NCI-H1436 (cell line): Measurements from ENCODE around the gene TRPM5.

Experiments used
- DNase-seq: peaks from one replicate; lab custom pipeline; 2025; lab: John Stamatoyannopoulos, UW

Gene TRPM5

DNA sequence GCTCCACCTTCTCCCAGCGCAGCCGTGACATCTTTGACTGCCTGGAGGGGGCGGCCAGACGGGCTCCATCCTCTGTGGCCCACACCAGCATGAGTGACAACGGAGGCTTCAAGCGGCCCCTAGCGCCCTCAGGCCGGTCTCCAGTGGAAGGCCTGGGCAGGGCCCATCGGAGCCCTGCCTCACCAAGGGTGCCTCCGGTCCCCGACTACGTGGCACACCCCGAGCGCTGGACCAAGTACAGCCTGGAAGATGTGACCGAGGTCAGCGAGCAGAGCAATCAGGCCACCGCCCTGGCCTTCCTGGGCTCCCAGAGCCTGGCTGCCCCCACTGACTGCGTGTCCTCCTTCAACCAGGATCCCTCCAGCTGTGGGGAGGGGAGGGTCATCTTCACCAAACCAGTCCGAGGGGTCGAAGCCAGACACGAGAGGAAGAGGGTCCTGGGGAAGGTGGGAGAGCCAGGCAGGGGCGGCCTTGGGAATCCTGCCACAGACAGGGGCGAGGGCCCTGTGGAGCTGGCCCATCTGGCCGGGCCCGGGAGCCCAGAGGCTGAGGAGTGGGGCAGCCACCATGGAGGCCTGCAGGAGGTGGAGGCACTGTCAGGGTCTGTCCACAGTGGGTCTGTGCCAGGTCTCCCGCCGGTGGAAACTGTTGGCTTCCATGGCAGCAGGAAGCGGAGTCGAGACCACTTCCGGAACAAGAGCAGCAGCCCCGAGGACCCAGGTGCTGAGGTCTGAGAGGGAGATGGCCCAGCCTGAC lies 41.2 kb downstream of the TRPM5 start:
- no peak for DNase-seq

DNA sequence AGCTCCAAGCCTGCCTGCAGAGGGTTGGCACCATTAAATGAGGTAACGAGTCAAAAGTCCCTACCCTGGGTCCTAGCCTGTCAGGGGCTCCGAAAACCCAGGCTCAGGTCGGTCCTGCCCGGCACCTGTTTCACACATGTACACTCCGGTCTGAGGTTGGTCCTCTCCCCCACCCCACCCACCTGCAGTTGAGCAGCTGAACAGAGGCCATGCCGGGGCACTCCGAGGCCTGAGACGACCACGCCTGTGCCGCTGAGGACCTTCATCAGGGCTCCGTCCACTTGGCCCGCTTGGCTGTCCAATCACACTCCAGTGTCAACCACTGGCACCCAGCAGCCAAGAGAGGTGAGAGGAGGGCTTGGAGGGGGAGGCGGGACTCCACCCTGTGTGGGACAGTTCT lies 42.2 kb downstream of the TRPM5 start:
- DNase-seq, result no peak

DNA sequence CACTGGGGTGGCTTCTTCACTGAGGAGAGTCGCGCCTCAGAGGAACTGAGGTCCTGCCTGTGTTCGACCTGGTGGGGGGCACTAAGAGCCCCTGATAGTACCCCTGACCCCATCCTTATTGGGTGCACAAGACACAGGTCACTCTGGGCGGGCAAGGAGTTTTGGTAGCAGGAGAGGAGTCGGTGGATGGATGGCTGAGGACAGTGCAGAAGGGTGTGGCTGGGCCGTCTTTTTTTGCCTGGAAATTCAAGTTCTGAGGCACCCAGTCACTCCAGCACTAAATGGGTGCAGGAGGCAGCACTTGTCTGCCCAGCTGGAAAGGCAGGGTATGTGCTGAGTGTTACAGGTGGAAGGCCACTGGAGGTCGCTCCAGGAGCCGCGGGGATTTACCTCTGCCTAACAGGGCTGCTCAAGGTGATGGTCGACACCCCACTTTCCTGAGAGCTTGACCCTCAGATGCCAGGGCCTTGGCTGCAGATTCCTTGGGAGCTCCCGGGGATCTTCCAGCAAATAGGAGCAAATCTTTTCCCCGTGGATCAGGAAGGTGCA lies 42.8 kb downstream of the TRPM5 start:
- DNase-seq, result no peak

DNA sequence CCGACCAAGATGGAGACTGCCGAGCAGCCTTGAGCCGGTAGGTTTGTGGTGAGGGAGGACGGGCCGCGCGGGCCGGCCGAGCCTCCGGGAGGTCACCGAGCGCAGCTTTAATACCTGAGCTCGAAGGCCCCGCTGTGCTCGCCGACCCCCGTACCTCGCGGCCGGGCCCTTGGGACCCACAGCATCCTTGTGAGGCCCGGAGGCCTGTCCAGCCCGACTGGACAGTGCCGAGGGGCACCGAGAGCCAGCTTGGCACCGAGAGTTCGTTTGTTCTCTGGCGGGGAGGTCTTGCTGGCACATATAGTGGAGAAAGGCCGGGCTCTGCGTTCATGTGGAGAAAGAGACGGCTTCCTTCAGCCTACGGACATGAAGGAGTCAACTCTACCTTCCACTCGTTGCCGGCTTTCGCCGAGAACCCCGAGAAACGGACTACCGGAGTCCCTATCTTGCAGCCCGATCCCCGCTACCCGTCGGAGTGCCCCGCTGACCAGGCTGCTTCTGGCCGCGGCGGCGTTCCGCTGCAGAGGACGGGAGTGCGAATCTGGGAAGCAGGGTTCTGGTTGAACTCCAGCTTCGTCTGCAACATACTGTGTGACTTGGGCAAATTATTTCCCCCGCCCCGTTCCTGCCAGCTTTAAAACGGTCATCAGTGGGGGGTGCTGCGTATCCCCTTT lies 43.4 kb downstream of the TRPM5 start:
- DNase-seq, result no peak

DNA sequence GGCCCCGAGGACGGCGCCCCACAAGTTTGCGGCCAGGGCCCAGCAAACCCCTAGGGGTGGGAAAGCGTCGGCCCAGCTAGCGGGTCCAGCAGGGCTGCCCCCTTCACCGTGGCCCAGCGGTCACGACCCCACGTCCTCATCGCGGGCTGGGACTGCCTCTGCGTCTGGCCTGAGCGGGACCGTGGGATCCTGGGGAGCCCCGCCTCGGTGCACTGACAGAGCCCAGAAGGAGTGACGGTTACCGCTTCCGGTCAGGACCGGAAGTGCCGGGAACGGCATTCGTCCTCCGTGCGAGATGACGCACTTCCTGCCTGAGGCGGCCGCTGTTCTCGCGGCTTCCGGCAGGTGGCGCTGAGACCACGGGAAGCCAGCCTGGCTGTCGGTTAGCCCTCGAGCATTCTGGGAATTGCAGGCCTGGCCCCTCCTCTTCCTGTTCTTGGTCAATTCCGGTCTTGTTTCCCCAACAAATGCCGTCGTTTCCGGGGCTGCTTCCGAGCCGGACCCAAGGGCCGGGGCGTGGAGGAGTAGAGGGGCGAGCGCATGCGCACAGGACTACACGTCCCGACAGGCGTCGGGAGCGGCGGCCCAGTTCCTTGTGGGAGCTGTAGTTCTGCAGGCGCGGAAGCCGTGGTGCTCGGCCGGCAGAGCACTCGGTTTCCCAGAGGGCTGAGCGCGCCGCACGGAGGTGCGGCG lies 44.1 kb downstream of the TRPM5 start, which contains the start of gene TSSC4:
TSSC4 (plus strand) TSS at position 682 of the 693 bp plus-strand sequence. CDS start 1,884 bp downstream, outside the sequence.
- peak; percentile 99 for DNase-seq

DNA sequence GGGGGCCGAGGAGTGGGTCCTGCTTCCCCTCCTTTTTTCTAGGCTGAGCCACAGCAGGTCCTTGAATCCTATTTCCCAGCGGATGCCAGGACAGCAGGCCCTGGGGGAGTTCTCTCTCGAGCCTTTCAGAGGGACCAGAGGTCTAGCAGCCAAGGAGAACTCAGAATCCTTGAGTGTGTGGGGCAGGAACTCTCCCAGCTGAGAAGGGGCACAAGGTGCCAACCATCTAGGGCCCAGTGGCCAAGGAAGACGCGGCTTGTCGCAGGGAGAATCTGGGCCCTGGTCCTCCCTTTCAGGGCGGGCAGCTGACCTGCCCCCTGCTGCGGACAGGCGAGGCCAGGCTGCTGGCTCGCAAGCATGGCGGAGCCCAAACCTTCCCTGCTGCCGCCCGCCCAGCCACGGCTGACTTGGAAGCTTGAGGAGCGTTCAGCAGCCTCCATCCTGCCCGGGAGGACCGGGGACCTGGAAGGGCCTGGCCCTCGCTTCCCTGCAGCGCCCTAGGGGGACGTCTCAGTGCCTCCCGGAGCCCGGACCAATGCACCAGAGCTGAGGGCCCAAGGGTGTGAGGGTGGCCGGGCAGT lies 44.7 kb downstream of the TRPM5 start:
- DNase-seq, result no peak

- no peak for DNase-seq
Observed at GRCh38 chr11:2398664-2399355, 45.5 kb downstream of the TRPM5 start.

DNA sequence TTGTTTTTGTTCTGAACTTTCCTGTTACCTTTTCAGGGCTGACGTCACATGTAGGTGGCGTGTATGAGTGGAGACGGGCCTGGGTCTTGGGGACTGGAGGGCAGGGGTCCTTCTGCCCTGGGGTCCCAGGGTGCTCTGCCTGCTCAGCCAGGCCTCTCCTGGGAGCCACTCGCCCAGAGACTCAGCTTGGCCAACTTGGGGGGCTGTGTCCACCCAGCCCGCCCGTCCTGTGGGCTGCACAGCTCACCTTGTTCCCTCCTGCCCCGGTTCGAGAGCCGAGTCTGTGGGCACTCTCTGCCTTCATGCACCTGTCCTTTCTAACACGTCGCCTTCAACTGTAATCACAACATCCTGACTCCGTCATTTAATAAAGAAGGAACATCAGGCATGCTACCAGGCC lies 47.3 kb downstream of the TRPM5 start:
- no peak for DNase-seq

GRCh38 chr11:2396471-2396870 lies 47.8 kb downstream of the TRPM5 start:
- no peak for DNase-seq

GRCh38 chr11:2395856-2396255 lies 48.5 kb downstream of the TRPM5 start:
- no peak for DNase-seq

- DNase-seq, result no peak
Observed at GRCh38 chr11:2395211-2395730, 49.0 kb downstream of the TRPM5 start.

DNA sequence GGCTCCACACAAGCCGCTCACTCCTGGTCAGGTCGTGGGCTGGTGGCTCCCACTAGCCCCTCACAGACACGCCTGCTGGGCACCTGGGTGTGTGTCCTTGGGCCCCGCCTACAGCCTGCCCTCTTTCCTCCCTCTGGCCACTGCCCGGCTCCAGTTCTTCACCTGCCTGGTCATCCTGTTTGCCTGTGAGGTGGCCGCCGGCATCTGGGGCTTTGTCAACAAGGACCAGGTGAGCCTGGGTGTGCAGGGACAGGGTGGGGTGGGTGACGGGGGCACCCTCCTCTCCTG lies 49.6 kb downstream of the TRPM5 start:
- DNase-seq, result no peak
